Measurements from ENCODE around the gene TRIM10.
"Not testable (repeated sequence)": the region's sequence is repeated elsewhere in the genome, so short reads cannot be mapped to it uniquely, and the experiment has no call there.

Gene TRIM10

DNA sequence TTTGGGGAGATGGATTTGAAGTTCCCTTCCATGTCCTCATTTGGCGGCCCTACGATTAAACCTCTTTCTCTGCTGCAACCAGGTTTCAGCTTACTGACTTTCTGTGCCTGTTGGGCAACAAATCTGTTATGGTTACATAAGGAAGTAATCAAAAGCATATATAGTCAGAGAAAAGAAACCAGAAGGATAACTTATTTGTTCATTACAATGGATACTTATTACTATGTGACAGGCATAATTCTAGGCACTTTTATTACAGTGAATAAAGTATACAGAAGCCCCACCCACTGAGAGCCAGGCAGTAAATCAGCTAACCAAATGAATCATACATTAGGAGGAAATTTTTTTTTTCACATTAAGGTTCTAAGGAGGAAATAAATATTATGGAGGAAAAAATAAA lies 38.5 kb downstream of the TRIM10 start:
- DNase-seq (ENCODE audit: low read depth) = no peak
- H3K4me3 ChIP-seq (ENCODE audit: low read length) = no peak overlapping the region
- TF ChIP-seq, protein P1, sequence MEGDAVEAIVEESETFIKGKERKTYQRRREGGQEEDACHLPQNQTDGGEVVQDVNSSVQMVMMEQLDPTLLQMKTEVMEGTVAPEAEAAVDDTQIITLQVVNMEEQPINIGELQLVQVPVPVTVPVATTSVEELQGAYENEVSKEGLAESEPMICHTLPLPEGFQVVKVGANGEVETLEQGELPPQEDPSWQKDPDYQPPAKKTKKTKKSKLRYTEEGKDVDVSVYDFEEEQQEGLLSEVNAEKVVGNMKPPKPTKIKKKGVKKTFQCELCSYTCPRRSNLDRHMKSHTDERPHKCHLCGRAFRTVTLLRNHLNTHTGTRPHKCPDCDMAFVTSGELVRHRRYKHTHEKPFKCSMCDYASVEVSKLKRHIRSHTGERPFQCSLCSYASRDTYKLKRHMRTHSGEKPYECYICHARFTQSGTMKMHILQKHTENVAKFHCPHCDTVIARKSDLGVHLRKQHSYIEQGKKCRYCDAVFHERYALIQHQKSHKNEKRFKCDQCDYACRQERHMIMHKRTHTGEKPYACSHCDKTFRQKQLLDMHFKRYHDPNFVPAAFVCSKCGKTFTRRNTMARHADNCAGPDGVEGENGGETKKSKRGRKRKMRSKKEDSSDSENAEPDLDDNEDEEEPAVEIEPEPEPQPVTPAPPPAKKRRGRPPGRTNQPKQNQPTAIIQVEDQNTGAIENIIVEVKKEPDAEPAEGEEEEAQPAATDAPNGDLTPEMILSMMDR (IDR thresholded peaks at IDR 0.05; ENCODE audit: insufficient read depth, low read depth, low read length, missing control alignments) = no peak

DNA sequence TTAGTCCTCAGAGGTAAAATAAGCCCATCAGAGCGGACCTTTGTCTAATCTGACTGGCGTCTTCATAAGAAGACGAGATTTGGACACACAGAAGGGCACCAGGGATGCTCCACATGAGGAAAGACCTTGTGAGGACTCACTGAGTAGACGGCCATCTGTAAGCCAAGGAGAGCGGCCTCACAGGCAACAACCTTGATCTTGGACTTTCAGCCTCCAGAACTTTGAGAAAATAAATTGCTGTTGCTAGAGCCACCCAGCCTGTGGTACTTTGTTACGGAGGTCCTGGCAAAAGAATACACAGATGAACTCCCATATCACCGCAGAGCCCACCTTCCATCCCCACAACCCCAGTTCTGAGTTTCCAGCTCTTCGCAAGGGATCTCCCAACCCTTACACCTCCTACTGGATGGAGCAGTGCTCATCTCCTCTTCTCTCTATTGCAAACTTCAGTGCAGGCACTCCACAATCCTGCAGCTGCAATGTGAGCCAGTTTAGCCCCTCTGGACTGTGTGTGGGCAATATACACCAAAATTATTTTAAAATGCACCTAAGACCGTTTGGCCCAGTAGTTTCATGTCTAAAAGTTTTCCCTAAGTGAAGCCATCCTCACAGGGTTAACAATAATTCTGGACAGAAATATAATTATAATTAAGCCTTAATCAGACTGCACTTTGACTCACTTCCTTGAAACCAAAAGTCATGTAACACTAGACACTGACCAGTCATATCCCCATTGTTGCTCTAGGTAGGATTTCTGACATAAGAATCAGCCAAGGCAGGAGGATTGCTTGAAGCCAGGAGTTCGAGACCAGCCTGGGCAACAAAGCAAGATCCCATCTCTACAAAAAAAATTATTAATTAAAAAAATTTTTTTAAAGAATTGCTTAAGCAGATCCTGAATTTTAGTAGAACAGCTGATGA lies 39.3 kb downstream of the TRIM10 start:
- H3K4me3 ChIP-seq (ENCODE audit: low read length) = no peak overlapping the region
- TF ChIP-seq, protein P1 (IDR thresholded peaks at IDR 0.05; ENCODE audit: insufficient read depth, low read depth, low read length, missing control alignments) = no peak
- DNase-seq (ENCODE audit: low read depth) = no peak

DNA sequence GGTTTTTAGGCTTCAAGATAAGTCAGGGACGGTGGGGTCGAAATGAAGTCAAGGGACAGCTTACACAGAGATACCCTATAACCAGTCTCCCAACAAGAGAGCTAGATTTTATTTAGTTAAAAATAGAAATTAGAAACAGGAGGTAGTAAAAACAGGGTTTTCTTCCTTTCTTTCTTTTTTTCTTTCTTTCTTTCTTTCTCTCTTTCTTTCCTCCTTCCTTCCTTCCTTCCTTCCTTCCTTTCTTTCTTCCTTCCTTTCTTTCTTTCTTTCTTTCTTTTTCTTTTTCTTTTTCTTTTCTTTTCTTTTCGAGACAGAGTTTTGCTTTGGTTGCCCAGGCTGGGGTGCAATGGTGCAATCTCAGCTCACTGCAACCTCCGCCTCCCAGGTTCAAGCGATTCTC lies 42.3 kb downstream of the TRIM10 start:
- DNase-seq (ENCODE audit: low read depth); H3K4me3 ChIP-seq (ENCODE audit: low read length): not testable (repeated sequence)

DNA sequence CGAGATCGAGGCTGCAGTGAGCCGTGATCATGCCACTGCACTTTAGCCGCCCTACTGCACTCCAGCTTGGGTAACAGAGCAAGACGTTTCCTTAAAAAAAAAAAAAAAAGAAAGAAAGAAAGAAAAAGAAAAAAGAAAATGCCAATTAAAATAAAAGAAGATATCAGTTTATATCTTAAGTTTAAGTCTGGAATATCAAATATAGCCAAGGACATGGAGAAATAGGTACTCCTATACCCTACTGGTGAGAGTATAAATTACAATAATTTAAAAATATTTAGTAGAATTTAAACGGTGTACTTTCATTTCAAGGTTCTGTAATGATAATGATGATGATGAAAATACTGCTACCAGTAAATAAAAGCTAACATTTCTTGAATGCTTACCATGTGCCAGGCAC lies 44.3 kb downstream of the TRIM10 start:
- H3K4me3 ChIP-seq (ENCODE audit: low read length) = no peak overlapping the region
- no peak for DNase-seq (ENCODE audit: low read depth)
- TF ChIP-seq, protein P1 (IDR thresholded peaks at IDR 0.05; ENCODE audit: insufficient read depth, low read depth, low read length, missing control alignments) = peak; percentile 3

DNA sequence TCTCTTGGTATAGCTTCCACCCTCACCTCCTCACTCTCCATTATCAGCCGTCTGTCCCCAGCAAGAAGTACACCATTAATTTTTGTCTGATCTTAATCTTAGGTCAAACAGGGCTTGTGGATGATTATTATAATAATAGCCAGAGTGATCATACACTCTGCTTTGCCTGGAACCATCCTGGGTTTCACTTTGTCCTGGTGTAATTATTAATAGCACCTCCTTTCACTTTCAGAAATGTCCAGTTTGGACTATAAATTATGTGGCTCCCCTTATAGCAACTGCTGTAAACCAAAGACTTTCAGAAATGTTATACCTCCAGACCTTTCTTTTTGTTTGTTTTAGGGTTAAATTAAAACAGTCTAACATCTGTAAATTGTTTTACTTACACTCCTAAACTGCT lies 47.2 kb downstream of the TRIM10 start:
- DNase-seq (ENCODE audit: low read depth) = no peak
- TF ChIP-seq, protein P1 (IDR thresholded peaks at IDR 0.05; ENCODE audit: insufficient read depth, low read depth, low read length, missing control alignments) = no peak
- no peak overlapping the region for H3K4me3 ChIP-seq (ENCODE audit: low read length)

DNA sequence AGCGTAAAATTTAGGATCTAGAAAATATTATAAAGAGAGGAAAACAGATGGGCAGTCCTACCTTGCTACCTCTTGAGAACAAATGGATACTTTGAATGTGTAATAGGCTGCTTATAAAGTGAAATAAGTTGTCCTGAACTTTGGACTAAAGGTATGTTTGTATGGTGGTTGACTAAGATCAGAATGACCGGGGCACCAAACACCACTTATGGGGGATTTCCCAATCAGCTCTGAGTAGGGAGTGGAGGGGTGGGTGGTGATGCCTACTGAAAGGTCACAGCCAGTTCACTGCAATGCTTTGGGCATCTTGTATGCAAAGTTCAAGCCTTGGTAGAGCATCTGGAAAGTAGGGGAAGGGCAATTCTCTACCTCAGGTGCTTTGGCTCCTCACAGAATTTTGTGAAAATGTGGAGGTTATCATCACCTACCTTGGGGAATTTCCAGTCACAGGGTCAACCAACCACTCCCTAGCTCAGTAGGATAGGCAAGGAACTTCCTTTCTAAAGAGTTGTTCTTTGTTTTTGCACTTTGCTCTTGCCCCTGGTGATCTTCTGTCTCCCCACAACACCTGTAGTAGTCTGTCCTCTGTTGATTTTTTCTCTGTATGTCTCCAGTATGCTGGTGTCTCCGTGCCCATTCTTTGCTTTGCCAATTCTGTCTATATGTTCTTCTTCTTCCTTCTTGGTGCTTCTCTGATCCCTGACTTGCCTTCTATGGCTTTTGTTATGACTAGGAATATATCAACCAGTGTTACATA lies 47.8 kb downstream of the TRIM10 start, which contains the start of gene TRIM31:
TRIM31 (minus strand) TSS at position 88 of the 757 bp plus-strand sequence. CDS start 285 bp downstream, outside the sequence.
- TF ChIP-seq, protein P1 (IDR thresholded peaks at IDR 0.05; ENCODE audit: insufficient read depth, low read depth, low read length, missing control alignments) = no peak
- DNase-seq (ENCODE audit: low read depth) = no peak
- no peak within 1 kb of the TSS for H3K4me3 ChIP-seq (ENCODE audit: low read length)

DNA sequence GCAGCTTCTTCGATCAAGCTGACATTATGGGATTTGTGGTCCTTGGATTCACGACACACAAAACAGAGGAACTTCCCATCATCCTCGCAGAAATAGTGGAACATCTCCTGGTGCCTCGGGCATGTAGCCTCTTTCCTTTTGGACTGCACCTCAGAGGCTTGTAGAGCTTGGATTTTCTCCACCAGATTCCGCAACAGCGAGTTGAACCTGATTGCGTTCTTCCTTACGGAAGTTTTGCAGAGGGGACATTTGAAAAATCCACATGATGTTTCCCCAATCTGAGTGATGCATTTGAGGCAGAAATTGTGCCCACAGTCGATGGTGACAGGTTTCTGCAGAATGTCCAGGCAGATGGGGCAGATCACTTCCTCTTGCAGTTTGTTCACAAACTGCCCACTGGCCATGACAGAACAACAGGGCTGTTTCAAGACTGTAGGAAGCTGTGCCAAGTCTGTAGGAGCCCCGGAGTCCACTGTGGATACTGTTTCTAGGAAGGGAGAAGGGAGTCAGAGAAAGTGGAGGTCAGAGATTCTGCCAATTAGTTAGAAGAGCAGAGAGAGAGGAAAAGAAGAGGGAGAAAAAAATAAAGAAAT lies 48.5 kb downstream of the TRIM10 start:
- no peak for DNase-seq (ENCODE audit: low read depth)
- H3K4me3 ChIP-seq (ENCODE audit: low read length) = no peak overlapping the region
- TF ChIP-seq, protein P1 (IDR thresholded peaks at IDR 0.05; ENCODE audit: insufficient read depth, low read depth, low read length, missing control alignments) = no peak
